Testis (tissue), 3 donors: ENCODE results near the gene TMEM167A. TPM values are rescaled to one million over a fixed set of nuclear protein-coding genes. Genes with fewer than 3 reads are reported as not detected.

Experiments used
- DNase-seq: peaks from one replicate; pipeline ENCODE4 v3.0.0-alpha.2; 2019
- H3K27ac ChIP-seq, 2 donors: fragments of 200-600 bp; sonication (generic); one replicate each; pipeline ENCODE4 v1.5.1; 2019
- H3K27me3 ChIP-seq: fragments of 200-600 bp; sonication (generic); one replicate; pipeline ENCODE4 v1.5.1; 2019
- H3K36me3 ChIP-seq: fragments of 200-600 bp; sonication (generic); one replicate; pipeline ENCODE4 v1.5.1; 2017; ENCODE audit warnings: low read depth; ENCODE audit errors: missing control alignments
- H3K4me1 ChIP-seq: fragments of 200-600 bp; sonication (generic); one replicate; pipeline ENCODE4 v1.5.1; 2019
- H3K4me3 ChIP-seq, 2 donors: fragments of 200-600 bp; sonication (generic); one replicate each; pipeline ENCODE4 v1.5.1; 2017 to 2019
- H3K9me3 ChIP-seq: fragments of 200-600 bp; sonication (generic); one replicate; pipeline ENCODE4 v1.5.1; 2017
- CTCF ChIP-seq, 3 experiments: fragments of 450-650 bp in 2 of 3; fragments of 200-600 bp in 1 of 3; sonication (generic) in 1 of 3; IDR thresholded peaks; one replicate each; pipeline ENCODE4 v1.5.1; 2016 to 2019; ENCODE audit warnings: antibody characterized with exemption in 3 of 3, mild to moderate bottlenecking in 2 of 3, moderate library complexity in 1 of 3
- POLR2A ChIP-seq: fragments of 450-650 bp; IDR thresholded peaks from one replicate; pipeline ENCODE4 v1.6.1; 2017; ENCODE audit warnings: antibody characterized with exemption, mild to moderate bottlenecking, moderate library complexity
- WGBS, 2 donors: methylation state at CpG; one replicate each; pipeline ENCODE4 v1.1.5; 2018; 5-methylcytosine and 5-hydroxymethylcytosine counted together
- intact Hi-C: fragments of 100-400 bp; cut with DNase I; formaldehyde crosslinking; loops from one replicate; pipeline ENCODE4 v1.15.1; 2023; ENCODE audit warnings: low total_unique reads
- polyA plus RNA-seq: library from polyadenylated mRNA; stranded (reverse); fragments of 350-450 nt; fragmentation: Illumina TruSeq; extraction: RNeasy Lipid Tissue Mini Kit (QIAGEN cat#74804); gene quantifications from one replicate; pipeline ENCODE4 v1.2.3, GENCODE V29; 2014; ENCODE audit warnings: low read depth, low replicate concordance; ENCODE audit not compliant: insufficient read depth
- small RNA-seq, 2 donors: library from RNA; depleted of rRNA; stranded (forward); fragments of <200 nt; gene quantifications; one replicate each; pipeline ENCODE3, GENCODE V24; 2016
- total RNA-seq, 2 donors: library from RNA; depleted of rRNA; stranded (reverse); fragments of >200 nt; gene quantifications; one replicate each; pipeline ENCODE4 v1.2.3, GENCODE V29; 2016

Gene TMEM167A
- total and polyA plus RNA-seq, 3 donors from 2014 or later: 34.7 to 47.7 (median 39.0) TPM

- Histone ChIP-seq H3K9me3 (no peaks in the 10 kb centered on the region), H3K4me3 (no peak overlapping the region), H3K36me3 (no peaks in the 10 kb centered on the region), H3K4me1 (no peaks in the 10 kb centered on the region), H3K27me3 (no peaks in the 10 kb centered on the region), H3K27ac (no peak overlapping the region)
- TF ChIP-seq POLR2A: no peak
- no peak for TF ChIP-seq CTCF (IDR thresholded peaks at IDR 0.05)
- intact Hi-C loops: no loop called here
- 81 to 86% methylated on average over 1 of the region's 1 CpG for WGBS, 2 donors
- no peak for DNase-seq
These were observed 69.4 kb downstream of the TMEM167A start for GRCh38 chr5:83007755-83008154.

- TF ChIP-seq POLR2A: no peak
- Histone ChIP-seq H3K4me3 (no peak overlapping the region), H3K36me3 (no peaks in the 10 kb centered on the region), H3K27ac (no peak overlapping the region), H3K27me3 (no peaks in the 10 kb centered on the region), H3K4me1 (no peaks in the 10 kb centered on the region), H3K9me3 (no peaks in the 10 kb centered on the region)
- WGBS, 2 donors: 95 to 96% methylated on average over 5 of the region's 5 CpGs
- no peak for DNase-seq
- intact Hi-C loops: no loop called here
These were observed 70.4 kb downstream of the TMEM167A start for GRCh38 chr5:83006683-83007283.

- intact Hi-C loops: no loop called here
- H3K9me3 ChIP-seq: no peaks in the 10 kb centered on the region
- 62 to 67% methylated on average over 2 of the region's 2 CpGs for WGBS, 2 donors
- H3K27me3 ChIP-seq: no peaks in the 10 kb centered on the region
- no peak overlapping the region for H3K27ac ChIP-seq
- no peak overlapping the region for H3K4me3 ChIP-seq
- TF ChIP-seq CTCF (IDR thresholded peaks at IDR 0.05): no peak
- TF ChIP-seq POLR2A: no peak
- no peaks in the 10 kb centered on the region for H3K4me1 ChIP-seq
- DNase-seq: no peak
- H3K36me3 ChIP-seq: no peaks in the 10 kb centered on the region
These were observed 73.4 kb downstream of the TMEM167A start for GRCh38 chr5:83003791-83004190.

Small RNA genes within 50 kb of the gene (small RNA-seq; reads per million reads assigned to genes)
- gene SCARNA18: 1.5 to 1.7 reads per million in 2 donors

Other genes with a start within 250 kb of the TMEM167A start
- gene XRCC4, start 153 bp upstream of the TMEM167A start, total RNA-seq: 10 to 100 TPM; 14.2 to 23.3 TPM
- gene XRCC4, start 153 bp upstream of the TMEM167A start, polyA plus RNA-seq: 17.1 TPM